ENCODE results near the gene ZNF516. TPM values are rescaled to one million over a fixed set of nuclear protein-coding genes. Genes with fewer than 3 reads are reported as not detected.

ZNF516 gene
- polyA plus RNA-seq, 3 donors, result 35.0 to 37.2 (median 37.2) TPM

DNA sequence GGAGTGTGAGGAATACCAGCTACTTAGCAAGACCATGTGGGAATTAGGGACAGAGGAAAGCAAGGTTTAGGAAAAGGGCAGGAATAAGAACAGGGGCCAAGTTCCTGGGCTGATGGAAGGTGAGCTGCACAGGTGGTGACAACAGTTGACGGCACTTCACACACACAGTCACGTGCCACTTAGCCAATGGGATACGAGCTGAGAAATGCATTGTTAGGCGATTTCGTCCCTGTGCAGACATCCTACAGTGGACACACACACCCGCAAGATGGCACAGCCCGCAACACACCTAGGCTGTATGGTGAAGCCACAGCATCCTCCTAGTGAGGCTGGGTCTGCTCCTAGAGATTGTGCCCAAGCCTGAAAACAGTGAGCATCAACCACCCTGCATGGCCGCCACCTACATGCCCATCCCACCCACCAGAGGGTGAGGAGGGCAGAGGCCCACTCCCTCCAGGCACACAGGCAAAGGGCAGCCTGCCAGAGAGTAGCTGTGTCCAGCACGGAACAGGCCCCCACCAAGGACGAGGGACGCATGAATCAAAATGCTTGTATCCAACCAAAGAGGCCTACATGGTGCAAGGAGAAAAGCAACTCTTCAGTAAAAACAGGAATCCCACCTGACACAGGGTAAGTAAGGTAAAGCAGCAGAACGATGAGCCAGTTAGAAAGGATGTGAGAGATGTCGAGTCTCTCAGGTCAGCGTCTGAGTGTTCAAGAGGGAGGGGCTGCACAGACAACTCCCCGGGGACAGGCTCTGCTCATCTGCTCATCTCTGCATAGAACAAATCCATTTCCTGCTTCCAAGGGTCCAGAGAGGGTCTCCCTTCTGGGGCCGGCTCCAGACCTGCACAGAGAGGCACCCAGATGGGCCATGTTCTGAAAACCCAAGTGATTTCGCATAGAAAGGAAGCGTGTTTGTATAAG is 51.3 kb downstream of the ZNF516 start:
- no peak for DNase-seq (ENCODE audit: low read depth in 3 of 3, low spot score in 2 of 3)

DNA sequence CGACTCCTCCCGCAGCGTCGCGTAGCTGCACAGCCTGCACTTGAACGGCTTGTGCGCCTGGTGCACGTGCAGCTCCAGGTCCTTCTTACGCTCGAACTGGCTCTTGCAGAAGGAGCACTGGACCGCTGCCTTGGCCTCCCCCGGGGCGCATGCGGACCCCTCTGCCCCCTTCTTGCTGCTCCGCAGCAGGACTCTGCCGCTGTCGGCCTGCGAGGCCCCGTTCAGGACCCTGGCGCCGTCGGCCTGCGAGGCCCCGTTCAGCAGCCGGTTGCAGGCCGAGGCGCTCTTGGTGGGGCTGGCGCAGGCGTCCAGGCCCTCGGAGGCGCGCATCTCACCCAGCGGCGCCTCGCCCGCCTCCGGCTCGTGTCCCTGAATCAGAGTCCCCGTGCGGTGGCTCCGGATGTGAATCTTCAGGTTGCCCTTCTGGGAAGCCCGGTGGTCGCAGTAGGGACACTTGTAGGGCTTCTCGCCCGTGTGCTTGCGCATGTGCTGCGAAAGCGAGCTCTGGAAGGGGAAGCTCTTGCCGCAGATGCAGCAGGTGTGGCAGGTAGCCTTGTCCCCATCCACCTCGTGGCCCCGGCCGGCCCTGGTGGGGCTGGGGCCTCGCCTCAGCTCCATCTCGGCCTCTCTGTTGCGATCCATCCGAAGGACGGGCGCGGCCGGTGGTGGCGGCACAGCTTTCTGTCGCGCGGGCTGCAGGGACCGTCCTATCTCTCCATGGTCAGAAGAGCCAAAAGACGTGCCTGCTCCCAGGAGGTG is 52.5 kb downstream of the ZNF516 start:
- DNase-seq (ENCODE audit: low read depth in 3 of 3, low spot score in 2 of 3), result no peak

GRCh38 chr18:76441668-76442412 is 53.2 kb downstream of the ZNF516 start:
- DNase-seq (ENCODE audit: low read depth in 3 of 3, low spot score in 2 of 3), result no peak

- no peak for DNase-seq (ENCODE audit: low read depth in 3 of 3, low spot score in 2 of 3)
These were observed 53.9 kb downstream of the ZNF516 start for GRCh38 chr18:76441002-76441667.

GRCh38 chr18:76437910-76438309 is 57.1 kb downstream of the ZNF516 start:
- no peak for DNase-seq (ENCODE audit: low read depth in 3 of 3, low spot score in 2 of 3)

DNA sequence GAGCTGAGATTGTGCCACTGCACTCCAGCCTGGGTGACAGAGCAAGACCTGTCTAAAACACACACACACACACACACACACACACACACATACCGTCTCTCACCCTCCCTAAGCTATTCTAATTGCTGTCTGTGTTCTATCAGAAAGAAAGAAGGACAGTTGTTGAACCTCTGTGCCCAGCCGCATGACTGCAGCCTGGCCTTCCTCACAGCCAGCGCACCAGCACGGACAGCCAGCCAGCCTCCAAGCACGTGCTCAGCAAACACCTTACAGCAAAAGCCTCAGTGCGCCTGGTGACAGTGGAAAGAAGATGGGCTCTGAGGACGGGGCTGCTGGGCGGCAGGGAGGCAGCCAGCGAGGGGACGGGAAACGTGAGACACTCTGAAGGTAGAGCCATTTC is 58.0 kb downstream of the ZNF516 start:
- no peak for DNase-seq (ENCODE audit: low read depth in 3 of 3, low spot score in 2 of 3)

DNA sequence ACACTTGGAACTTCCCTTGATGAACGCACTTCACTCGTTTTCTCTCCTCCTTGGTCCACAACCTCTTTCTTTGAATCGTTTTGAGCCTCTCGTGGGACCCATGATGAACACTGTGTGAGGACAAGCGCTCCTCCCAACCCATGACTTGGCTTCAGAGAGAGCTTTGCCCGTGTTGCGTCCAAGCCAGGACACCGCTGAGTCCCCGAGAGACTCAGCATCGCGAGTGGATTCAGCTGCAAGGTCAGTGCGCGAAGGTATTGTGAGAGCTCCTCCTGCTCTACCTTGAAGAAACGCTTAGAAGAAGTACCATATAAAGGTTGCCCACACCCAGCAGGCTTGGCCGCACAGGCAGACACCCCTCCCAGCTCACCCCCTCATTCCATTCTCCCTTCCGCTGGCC is 58.7 kb downstream of the ZNF516 start:
- DNase-seq (ENCODE audit: low read depth in 3 of 3, low spot score in 2 of 3), result no peak

DNA sequence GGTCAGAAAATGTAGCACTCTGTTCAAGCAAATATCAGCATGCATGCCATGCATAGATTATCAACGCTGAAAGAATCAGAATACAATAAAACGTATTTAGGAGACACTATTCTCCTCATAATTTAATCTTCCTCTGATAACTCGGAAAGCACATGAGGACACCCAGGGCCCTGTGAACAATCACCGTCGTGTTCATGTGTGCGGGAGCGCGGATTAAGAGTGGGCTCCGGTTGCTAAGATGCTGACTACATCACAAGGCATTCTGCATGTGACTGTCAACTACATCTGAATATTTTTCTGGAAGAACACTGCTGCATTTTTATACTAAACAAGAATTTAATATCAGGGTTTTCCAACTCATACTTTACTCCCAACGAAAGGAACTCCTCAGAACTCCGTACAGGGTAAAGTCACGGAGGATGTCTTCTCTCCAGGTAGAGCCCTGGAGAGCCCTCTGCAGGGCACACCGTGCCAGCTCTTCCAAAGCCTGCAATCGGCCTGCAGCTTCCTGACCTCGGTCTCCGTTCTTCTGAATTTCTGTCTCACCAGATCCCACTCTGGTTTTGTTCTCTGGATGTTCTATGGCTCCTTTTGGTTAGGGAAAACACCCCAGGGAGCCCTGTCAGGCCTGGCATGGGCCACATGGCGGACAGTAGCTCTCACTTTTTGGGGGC is 59.6 kb downstream of the ZNF516 start:
- no peak for DNase-seq (ENCODE audit: low read depth in 3 of 3, low spot score in 2 of 3)

DNA sequence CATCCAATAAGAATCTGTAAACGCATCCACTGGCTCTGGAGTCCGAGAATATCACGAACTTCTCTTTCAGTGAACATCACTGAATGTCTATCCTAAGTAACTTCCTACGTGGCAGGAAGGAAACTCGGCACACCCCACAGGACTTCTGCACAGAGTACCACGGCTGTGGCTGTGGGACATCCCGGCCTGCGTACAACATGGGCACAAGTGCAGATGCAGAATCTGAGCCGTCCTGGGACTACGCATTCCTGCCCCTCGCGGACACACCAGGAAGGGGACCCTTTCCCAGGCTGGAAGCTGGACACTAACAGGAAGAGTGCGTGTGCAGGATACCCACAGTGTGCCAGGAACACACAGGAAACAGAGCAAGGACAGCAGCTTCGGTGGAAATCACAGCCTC is 60.6 kb downstream of the ZNF516 start:
- DNase-seq (ENCODE audit: low read depth in 3 of 3, low spot score in 2 of 3), result no peak

GRCh38 chr18:76433788-76434187 is 61.3 kb downstream of the ZNF516 start:
- no peak for DNase-seq (ENCODE audit: low read depth in 3 of 3, low spot score in 2 of 3)

DNA sequence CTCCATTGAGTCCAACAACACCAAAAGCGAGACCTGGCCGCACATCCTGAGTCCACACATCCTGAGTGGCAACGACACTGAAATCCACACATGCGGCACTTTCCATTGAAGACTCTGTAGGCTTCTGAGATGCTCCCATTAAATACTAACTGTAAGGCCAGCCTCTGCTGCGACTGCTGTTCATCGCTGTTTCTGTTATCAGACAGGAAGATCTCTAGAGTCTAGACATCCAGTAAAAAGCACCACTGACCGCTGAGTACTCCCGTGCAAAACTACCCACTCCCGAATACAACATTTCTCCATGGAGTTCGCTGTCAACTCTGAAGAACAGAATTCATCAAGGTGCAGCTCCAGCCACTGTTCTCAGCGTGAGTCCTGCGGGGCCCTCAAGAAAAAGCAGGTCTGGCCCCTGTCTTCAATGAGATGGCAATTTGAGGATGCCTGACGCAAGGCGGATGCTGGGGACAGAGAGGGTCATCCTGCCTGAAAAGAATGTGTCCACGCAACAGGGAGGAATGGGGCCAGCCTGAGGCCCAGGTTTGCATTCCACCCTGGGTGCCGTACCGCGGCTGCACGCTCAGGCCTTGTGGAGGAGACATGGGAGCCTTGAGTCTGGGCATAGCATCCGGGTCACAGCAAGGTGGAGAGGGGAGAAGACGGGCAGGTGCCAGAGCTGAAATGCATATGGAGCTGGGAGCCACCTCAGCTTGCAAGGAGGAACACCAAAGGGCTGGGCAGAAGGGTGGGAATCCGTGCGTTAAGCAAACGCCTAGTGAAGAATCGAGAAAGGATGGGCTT is 61.9 kb downstream of the ZNF516 start:
- DNase-seq (ENCODE audit: low read depth in 3 of 3, low spot score in 2 of 3), result no peak

GRCh38 chr18:76432274-76432755 is 62.7 kb downstream of the ZNF516 start:
- no peak for DNase-seq (ENCODE audit: low read depth in 3 of 3, low spot score in 2 of 3)

GRCh38 chr18:76431437-76432273 is 63.4 kb downstream of the ZNF516 start:
- no peak for DNase-seq (ENCODE audit: low read depth in 3 of 3, low spot score in 2 of 3)

DNA sequence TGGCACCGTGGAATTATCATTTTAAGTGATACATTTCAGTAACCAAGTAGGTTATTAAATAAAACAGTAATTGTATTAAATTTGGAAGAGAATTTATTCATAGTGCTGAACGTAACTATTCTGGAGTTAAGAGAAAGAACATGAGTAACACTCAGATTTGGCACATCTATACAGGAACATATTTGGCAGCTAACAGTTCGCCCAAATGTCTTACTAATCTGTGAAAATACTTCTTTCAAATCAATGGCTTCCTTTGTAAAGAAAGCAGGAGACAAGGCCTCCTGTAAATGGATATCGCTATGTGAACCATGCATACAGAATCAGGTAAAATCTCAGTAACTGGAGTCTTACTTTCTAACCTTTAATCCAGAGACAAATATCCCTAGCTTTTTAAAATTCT is 64.4 kb downstream of the ZNF516 start:
- no peak for DNase-seq (ENCODE audit: low read depth in 3 of 3, low spot score in 2 of 3)

GRCh38 chr18:76429262-76430126 is 65.5 kb downstream of the ZNF516 start:
- DNase-seq (ENCODE audit: low read depth in 3 of 3, low spot score in 2 of 3), result no peak

- DNase-seq (ENCODE audit: low read depth in 3 of 3, low spot score in 2 of 3), result no peak
These were observed 66.4 kb downstream of the ZNF516 start for GRCh38 chr18:76428396-76429261.
